ENCODE results near the gene NR3C1.
A peak's percentile ranks its signal among the peaks of the same experiment; 100 is the strongest.

The NR3C1 gene

GRCh38 chr5:143396353-143396940 is 7.0 kb downstream of the NR3C1 start:
- Histone ChIP-seq H3K27me3 (ENCODE audit: insufficient read depth, low read length, poor library complexity, severe bottlenecking) (no peaks in the 10 kb centered on the region), H3K9me2 (replicated peaks; ENCODE audit: low read depth, low read length) (no peaks in the 10 kb centered on the region), H2AFZ (ENCODE audit: low read length) (no peak overlapping the region), H3F3A (ENCODE audit: low read depth) (no peaks in the 10 kb centered on the region), H3K36me3 (ENCODE audit: insufficient read depth, low read length) (no peaks in the 10 kb centered on the region; the same call in 1 of the 2 replicates), H3K9me3 (ENCODE audit: insufficient read depth, low read depth, low read length) (no peaks in the 10 kb centered on the region), H4K20me1 (ENCODE audit: insufficient read depth, low read length, poor library complexity, severe bottlenecking) (peaks cover 89% of the 10 kb centered on the region), H3K4me2 (ENCODE audit: low read depth, low read length, poor library complexity, severe bottlenecking) (peak overlapping the region; percentile 96), H3K9ac (ENCODE audit: low read depth, low read length, poor library complexity, severe bottlenecking) (peak overlapping the region; percentile 84), H3K79me2 (ENCODE audit: insufficient read depth, low read length) (peaks cover 100% of the 10 kb centered on the region), H3K4me3 (ENCODE audit: low read length, poor library complexity, severe bottlenecking) (peak overlapping the region; percentile 98), H3K4me1 (ENCODE audit: insufficient read depth, low read length, poor library complexity, severe bottlenecking) (peaks cover 73% of the 10 kb centered on the region)
- TF ChIP-seq CTCF (conservative IDR thresholded peaks at IDR 0.05; ENCODE audit: low read length) (no peak), EZH2phosphoT487 (IDR thresholded peaks at IDR 0.05; ENCODE audit: borderline replicate concordance) (no peak)

- peak overlapping the region; percentile 96 for H3K4me2 ChIP-seq (ENCODE audit: low read depth, low read length, poor library complexity, severe bottlenecking)
- no peaks in the 10 kb centered on the region for H3F3A ChIP-seq (ENCODE audit: low read depth)
- peaks cover 88% of the 10 kb centered on the region for H4K20me1 ChIP-seq (ENCODE audit: insufficient read depth, low read length, poor library complexity, severe bottlenecking)
- TF ChIP-seq CTCF (conservative IDR thresholded peaks at IDR 0.05; ENCODE audit: low read length) (no peak), EZH2phosphoT487 (IDR thresholded peaks at IDR 0.05; ENCODE audit: borderline replicate concordance) (no peak)
- no peaks in the 10 kb centered on the region for H3K9me3 ChIP-seq (ENCODE audit: insufficient read depth, low read depth, low read length)
- H3K36me3 ChIP-seq (ENCODE audit: insufficient read depth, low read length) = no peaks in the 10 kb centered on the region; the same call in 1 of the 2 replicates
- H3K4me1 ChIP-seq (ENCODE audit: insufficient read depth, low read length, poor library complexity, severe bottlenecking) = peaks cover 68% of the 10 kb centered on the region
- H3K4me3 ChIP-seq (ENCODE audit: low read length, poor library complexity, severe bottlenecking) = peak overlapping the region; percentile 98
- no peak overlapping the region for H2AFZ ChIP-seq (ENCODE audit: low read length)
- H3K9ac ChIP-seq (ENCODE audit: low read depth, low read length, poor library complexity, severe bottlenecking) = peak overlapping the region; percentile 20
- peaks cover 100% of the 10 kb centered on the region for H3K79me2 ChIP-seq (ENCODE audit: insufficient read depth, low read length)
- no peaks in the 10 kb centered on the region for H3K27me3 ChIP-seq (ENCODE audit: insufficient read depth, low read length, poor library complexity, severe bottlenecking)
- no peaks in the 10 kb centered on the region for H3K9me2 ChIP-seq (replicated peaks; ENCODE audit: low read depth, low read length)
Measured at GRCh38 chr5:143395638-143396352, 7.7 kb downstream of the NR3C1 start.

- H3K79me2 ChIP-seq (ENCODE audit: insufficient read depth, low read length) = peaks cover 100% of the 10 kb centered on the region
- H3K4me1 ChIP-seq (ENCODE audit: insufficient read depth, low read length, poor library complexity, severe bottlenecking) = peaks cover 67% of the 10 kb centered on the region
- H3K27me3 ChIP-seq (ENCODE audit: insufficient read depth, low read length, poor library complexity, severe bottlenecking) = no peaks in the 10 kb centered on the region
- no peaks in the 10 kb centered on the region for H3K36me3 ChIP-seq (ENCODE audit: insufficient read depth, low read length)
- TF ChIP-seq EZH2phosphoT487 (IDR thresholded peaks at IDR 0.05; ENCODE audit: borderline replicate concordance) (no peak), CTCF (conservative IDR thresholded peaks at IDR 0.05; ENCODE audit: low read length) (no peak)
- H2AFZ ChIP-seq (ENCODE audit: low read length) = no peak overlapping the region
- H3K9me3 ChIP-seq (ENCODE audit: insufficient read depth, low read depth, low read length) = no peaks in the 10 kb centered on the region
- H4K20me1 ChIP-seq (ENCODE audit: insufficient read depth, low read length, poor library complexity, severe bottlenecking) = peaks cover 88% of the 10 kb centered on the region
- H3F3A ChIP-seq (ENCODE audit: low read depth) = no peaks in the 10 kb centered on the region
- H3K4me2 ChIP-seq (ENCODE audit: low read depth, low read length, poor library complexity, severe bottlenecking) = peak overlapping the region; percentile 96
- peak overlapping the region; percentile 98 for H3K4me3 ChIP-seq (ENCODE audit: low read length, poor library complexity, severe bottlenecking)
- H3K9me2 ChIP-seq (replicated peaks; ENCODE audit: low read depth, low read length) = no peaks in the 10 kb centered on the region
- H3K9ac ChIP-seq (ENCODE audit: low read depth, low read length, poor library complexity, severe bottlenecking) = no peak overlapping the region
Measured at GRCh38 chr5:143393524-143393923, 10.0 kb downstream of the NR3C1 start.

Measured in Loucy (cell line).